ENCODE results near the gene TMEFF1. TPM values are rescaled to one million over a fixed set of nuclear protein-coding genes. Genes with fewer than 3 reads are reported as not detected.
"Not testable (repeated sequence)": the region's sequence is repeated elsewhere in the genome, so short reads cannot be mapped to it uniquely, and the experiment has no call there.

Gene TMEFF1
- total RNA-seq, 1 donor from 2014 or later, result not detected

DNA sequence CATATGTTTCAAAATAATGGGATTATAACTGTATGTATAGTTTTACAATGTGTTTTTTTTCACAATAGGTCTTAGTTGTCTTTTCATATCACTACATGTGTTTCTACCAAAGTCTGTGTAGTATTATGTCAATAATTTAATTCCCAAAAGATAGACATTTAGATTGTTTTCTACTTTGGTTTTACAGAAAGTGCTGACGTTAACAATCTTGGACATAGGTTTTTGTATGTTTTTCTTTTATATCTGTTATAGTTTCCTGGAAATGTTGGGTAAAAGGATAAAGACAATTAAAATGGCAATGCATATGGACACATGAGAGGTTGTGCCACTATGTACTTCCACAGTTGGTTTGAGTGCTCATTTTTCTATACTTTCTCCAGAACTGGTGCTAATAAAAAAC, 15.2 kb downstream of the TMEFF1 start:
- DNase-seq (ENCODE audit: low spot score), result no peak

DNA sequence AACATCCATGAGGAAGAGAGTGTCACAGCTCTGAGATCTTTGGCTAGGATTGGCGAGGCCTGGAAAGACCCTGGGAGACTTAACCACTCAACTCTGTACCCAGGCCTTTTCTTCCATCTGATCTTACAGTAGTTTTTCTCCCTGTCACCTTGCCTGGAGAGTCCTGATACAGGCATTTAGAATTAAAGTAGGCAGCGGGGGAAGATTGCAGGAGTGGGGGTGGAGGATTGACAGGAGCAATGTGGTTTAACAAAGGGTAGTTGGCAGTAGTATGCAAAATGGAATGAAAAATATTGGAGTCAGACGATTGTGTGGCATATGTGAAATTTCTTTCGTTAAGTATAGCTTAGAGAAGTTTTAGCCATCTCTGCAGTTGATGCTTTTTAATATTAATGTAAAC, 16.9 kb downstream of the TMEFF1 start:
- no peak for DNase-seq (ENCODE audit: low spot score)

DNA sequence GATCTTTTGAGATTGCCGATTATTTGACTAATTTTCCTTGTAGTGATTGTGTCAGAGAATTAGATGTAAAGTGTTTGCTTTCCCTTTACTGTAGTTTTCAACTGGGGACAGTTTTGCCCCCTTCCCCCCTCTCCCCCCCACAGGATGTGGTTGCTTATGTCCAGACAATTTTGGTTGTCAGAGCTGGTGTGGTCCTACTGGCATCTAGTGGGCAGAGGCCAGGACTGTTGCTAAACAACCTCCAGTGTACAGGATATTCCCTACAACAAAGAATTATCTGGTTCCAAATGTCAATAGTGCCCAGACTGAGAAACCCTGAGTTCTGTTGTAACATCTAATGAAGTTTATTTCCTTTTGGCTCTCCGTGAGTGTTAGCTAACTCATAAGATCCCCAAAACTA, 20.0 kb downstream of the TMEFF1 start:
- DNase-seq (ENCODE audit: low spot score), result no peak

DNA sequence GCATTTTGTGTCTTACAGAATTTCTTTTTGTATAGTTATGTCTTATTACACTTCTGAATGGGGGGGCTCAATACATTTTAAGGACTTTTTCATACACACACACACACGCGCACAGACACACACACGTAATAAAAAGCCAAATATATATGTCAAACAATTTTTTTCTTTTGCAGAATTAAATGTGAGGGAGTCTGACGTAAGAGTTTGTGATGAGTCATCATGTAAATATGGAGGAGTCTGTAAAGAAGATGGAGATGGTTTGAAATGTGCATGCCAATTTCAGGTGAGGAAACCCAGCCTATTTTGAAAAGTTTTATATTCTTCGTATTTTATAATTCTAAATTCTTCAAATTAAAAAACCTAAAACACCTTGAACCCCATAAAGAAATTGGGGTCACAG, 25.6 kb downstream of the TMEFF1 start:
- DNase-seq (ENCODE audit: low spot score), result no peak

DNA sequence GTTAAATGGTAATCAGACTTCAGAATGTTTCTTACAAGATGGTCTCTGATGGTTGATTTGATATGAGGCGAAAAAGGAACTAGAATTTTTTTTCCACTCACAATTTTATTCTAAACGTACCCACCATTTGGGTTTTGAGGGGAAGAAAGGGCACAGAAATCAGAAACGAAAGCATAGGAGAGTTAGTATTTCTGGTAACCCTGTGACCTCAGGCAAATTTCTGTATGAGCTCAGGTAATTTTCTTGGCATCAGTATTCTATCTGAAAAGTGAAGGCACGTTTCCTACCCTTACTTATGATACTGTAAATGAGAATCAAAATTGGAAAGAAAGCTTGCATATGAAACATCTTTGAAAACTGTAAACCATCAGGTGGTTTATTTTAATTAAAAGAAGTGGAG, 26.5 kb downstream of the TMEFF1 start:
- DNase-seq (ENCODE audit: low spot score), result no peak

DNA sequence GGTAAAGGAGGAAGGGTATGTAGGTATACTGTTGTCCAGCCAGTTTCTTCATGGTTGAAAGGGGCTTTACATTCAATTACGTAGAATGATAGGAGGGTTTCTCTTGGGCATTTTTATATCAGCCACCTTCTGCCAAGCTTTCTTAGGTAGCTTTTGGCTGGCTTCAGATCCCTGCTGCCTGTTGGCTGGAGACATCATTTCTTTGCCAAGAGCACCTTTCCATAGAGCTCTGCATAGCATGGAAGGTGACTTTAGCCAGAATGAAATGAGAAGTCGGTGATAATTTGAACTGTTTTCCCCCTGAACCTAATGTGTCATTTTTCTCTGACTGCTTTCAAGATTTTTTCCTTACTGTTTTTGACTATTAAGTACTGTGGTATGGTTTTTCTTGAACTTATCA, 26.9 kb downstream of the TMEFF1 start:
- DNase-seq (ENCODE audit: low spot score), result no peak

DNA sequence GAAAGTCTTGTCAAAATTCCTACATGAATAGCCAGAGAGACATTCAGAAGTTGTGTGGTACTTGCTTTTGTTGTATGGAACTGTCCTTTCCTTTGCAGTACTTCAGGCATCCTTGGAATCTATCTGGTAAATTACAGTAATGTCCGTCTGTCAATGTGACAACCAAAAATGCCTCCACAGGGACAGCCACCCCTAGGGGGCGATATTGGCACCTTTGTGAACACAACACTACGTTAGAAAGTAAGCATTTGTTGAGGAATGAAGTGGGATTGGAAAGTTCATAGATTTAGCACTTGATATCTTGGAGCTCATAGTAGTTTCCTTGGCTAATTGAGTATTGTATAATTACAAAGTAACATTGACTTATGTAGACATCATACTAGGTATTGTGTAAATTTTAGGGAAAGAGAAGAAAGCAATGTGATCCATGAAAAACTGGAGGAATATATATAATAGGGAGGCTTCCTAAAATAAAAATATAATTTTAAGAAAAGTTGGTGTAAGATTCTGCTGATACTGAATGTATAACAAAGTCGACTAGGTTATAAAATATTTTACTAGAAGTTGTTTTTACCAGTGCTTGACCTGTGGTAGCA, 32.7 kb downstream of the TMEFF1 start:
- no peak for DNase-seq (ENCODE audit: low spot score)

DNA sequence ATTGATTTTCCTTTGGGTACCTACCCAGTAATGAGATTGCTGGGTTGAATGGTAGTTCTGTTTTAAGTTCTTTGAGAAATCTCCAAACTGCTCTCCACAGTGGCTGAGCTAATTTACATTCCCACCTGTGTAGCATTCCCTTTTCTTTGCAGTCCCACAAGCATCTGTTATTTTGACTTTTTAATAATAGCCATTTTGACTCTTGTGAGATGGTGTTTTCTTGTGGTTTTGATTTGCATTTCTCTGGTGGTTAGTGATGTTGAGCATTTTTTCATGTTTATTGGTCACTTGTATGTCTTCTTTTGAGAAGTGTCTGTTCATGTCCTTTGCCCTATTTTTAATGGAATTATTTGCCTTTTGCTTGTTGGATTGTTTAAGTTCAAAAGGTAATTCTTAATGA, 34.4 kb downstream of the TMEFF1 start:
- not testable (repeated sequence) for DNase-seq (ENCODE audit: low spot score)

DNA sequence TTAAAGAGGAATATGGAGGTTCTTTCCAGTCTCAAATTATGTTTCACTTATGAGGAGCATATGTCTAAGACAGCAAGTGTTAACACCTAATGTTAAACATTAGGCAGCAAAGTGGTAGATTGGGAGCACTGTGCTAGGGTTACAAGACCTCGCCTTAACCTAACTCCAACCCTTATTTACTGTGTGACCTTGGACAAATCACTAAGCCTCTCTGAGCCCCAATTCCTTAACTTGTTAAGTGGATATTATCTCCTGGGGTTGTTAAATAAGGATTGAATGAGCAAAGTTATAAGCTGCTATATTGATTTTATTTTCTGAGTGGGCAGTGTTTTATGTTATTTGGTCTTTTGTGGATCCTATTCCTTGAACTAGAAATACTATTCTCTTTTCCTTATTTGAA, 38.3 kb downstream of the TMEFF1 start:
- DNase-seq (ENCODE audit: low spot score), result no peak

DNA sequence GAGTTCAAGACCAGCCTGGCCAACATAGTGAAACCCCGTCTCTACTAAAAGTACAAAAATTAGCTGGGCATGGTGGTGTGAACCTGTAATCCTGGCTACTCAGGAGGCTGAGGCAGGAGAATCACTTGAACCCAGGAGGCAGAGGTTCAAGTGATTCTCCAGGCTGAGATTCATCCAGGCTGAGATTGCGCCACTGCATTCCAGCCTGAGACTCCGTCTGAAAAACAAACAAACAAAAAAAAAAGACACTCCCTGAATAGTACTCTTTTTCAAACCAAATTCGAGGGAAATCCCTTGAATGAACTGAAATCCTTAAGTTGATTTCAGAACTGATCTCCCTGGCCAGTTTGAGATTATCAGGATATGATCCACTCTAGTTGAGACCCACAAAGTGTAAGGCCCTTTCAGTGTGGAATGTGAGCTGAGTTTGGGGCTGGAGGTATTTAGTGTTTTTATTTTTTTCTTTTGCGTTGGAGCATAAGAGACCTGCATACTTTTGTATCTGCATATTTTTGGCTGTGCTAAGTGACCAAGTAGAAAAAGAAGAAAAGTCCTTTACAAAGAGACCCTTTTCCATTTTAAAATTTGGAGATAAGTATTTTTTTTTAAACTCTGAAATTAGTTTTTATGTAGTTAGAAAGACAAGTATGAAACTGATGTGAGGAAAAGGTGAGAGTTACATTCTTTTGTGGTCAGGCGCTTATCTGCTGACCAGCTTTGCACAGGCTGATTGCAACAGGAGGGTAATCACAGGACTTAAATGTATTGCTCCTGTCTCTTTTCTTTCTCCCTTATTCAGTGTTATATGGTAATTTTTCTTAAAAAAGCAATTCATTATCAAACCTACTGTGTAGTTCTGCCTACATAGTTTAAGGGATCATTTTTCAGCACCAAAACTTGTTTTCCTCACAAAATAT, 42.9 kb downstream of the TMEFF1 start:
- no peak for DNase-seq (ENCODE audit: low spot score)

DNA sequence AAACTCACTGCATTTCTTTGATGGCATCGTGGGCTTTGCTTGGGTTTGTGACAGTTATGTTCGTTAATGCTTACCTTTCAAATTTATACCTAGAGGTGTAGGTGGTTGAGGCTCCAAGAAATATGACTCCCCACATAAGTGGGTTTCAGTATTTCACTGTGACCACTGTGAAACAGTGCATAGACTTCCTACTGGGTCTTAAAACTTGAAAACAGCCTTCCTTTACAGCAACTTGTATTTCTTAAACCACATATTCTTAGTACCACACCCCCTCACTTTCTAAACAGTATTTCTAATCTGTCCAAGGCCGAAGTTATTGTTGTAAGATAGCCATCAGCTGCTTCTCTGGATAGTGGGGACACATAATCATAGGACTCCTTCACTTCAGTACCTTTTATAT, 48.3 kb downstream of the TMEFF1 start:
- DNase-seq (ENCODE audit: low spot score), result no peak

DNA sequence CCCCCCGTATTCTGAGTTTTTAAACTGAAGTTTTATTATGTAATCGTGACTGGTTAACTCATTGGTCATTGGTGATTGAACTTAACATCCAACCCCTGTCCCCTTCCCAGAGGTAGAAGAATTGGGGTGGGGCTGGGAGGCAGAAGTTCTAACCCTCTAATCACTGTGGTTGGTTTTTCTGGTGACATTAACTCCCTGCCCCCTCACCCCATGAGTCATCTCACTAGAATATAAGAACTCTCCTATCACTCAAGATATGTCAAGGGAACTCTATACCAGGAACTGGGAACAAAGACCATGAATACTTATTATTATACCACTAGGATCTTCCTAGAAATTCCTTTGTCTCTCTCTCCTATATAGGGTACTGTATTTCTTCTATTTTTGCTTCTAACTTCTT, 52.6 kb downstream of the TMEFF1 start:
- DNase-seq (ENCODE audit: low spot score), result no peak

DNA sequence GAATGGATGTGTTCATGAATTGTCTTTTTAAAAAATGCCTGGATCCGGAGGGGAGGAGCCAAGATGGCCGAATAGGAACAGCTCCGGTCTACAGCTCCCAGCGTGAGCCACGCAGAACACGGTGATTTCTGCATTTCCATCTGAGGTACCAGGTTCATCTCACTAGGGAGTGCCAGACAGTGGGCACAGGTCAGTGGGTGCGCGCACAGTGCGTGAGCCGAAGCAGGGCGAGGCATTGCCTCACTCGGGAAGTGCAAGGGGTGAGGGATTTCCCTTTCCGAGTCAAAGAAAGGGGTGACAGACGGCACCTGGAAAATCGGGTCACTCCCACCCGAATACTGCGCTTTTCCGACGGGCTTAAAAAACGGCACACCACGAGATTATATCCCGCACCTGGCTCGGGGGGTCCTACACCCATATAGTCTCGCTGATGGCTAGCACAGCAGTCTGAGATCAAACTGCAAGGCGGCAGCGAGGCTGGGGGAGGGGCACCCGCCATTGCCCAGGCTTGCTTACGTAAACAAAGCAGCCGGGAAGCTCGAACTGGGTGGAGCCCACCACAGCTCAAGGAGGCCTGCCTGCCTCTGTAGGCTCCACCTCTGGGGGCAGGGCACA, 54.3 kb downstream of the TMEFF1 start:
- DNase-seq (ENCODE audit: low spot score), result not testable (repeated sequence)

DNA sequence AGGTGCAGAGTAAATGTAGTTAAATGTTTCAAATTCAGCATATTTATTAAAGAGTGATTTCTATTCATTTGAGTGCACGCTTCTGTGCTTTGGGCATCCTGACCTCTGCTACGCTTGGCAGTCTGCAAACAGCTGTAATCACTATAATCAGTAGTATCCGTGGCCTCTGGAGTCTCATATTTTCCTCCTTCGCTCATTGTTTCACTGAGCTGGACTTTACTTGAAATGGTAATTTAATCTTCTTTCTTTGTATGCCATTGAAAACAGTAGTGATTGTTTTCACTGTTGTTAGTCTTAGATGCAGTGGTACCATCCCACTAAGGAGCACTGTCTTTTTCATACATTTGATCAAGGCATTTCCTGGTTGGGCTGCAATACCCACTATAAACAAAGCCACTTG, 61.5 kb downstream of the TMEFF1 start:
- DNase-seq (ENCODE audit: low spot score), result no peak

DNA sequence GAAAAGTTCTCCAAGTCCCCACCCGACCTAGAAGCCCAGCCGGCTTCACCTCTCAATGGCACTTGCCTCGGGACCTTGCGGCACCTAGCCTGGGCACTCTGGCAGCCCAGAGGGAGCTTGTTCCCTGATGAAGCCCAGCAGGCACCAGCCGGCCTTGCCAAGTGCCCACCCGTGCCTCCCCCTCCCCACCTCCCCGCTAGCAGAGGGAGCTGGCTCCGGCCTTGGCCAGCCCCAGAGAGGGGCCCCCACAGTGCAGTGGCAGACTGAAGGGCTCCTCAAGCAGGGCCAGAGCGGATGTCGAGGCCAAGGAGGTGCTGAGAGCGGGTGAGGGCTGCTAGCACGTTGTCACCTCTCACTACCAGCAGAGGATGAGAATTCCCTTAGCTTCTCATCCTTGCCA, 67.4 kb downstream of the TMEFF1 start:
- DNase-seq (ENCODE audit: low spot score), result no peak

DNA sequence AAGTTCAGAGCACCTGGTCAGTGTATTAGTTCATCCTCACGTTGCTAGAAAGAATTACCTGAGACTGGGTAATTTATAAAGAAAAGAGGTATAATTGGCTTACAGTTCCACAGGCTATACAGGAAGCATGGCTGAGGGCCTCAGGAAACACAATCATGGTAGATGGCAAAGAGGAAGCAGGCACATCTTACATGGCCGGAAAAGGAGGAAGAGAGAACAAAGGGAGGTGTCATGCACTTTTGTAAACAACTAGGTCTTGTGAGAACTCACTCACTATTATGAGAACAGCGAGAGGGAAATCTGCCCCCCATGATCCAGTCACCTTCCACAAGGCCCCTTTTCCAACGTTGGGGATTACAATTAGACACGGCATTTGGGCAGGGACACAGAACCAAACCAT, 76.1 kb downstream of the TMEFF1 start:
- DNase-seq (ENCODE audit: low spot score), result no peak

DNA sequence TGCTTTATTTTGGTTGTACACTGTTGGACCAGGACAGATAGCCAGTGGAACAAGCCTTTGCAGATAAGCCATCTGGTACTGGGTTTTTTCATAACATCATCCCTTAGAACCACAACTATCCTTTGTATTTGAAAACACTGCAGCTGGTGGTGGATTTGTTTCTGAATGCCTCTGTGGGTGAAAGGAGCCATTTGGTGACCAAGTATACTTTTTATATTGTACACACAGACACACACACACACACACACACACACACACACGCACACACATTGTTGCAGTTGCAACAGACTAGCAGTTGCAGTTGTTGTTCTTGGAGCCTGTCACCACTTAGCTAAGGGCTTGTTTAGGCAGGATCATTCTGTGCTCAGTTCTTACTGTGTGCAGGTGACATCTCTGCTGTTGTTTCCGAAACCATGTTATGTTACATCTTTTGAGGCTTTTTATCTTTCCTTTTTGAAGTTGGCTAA, 82.0 kb downstream of the TMEFF1 start:
- no peak for DNase-seq (ENCODE audit: low spot score)

DNA sequence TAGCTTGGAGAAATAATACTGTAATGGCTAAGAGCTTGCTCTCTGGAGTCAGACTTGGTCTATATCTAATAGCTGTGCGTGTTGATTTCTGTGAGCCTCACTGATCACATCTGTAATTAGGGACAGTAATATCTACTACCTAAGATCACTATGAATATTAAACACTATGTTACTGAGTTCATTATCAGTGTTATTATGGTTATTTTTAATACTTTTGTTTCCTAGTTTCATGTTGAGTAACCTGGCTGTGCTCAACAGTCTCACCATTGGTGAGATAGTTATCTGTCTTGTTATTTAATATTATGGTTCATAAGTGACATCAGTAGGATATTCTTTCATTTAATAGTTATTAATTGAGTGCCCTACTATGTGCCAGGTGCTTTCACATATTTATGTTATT, 82.5 kb downstream of the TMEFF1 start:
- DNase-seq (ENCODE audit: low spot score), result no peak

DNA sequence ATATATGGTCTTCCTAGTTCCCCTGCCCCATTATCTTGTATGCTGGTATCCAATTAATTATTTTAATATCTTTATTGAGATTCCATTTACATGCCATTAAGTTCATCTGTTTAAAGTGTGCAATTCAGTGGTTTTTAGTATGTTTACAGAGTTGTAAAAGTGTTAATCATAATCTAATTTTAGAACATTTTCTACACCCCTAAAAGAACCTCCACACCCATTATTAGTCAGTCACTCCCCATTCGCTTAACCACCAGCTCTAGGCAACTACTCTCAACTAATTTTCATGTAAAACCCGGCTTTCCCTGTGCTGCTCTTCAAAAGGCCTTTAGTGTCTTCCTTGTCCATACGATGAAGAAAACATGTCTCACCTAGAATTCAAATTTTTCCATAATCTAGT, 84.1 kb downstream of the TMEFF1 start:
- DNase-seq (ENCODE audit: low spot score), result no peak

DNA sequence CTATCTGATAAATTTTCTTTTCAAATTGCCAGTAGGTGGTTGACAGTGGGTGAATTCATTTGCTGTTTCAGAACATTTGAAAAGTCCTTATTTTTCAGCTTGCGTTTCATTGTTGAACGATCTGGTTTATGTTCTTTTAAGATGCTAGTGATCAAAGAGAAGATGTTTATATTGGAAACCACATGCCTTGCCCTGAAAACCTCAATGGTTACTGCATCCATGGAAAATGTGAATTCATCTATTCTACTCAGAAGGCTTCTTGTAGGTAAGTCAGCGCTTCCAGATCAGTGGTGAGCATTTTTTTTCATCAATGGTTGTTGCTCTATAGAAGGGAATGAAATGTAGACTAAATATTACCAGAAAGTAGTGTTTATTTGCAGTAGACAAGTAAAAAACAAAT, 88.3 kb downstream of the TMEFF1 start:
- DNase-seq (ENCODE audit: low spot score), result no peak

DNA sequence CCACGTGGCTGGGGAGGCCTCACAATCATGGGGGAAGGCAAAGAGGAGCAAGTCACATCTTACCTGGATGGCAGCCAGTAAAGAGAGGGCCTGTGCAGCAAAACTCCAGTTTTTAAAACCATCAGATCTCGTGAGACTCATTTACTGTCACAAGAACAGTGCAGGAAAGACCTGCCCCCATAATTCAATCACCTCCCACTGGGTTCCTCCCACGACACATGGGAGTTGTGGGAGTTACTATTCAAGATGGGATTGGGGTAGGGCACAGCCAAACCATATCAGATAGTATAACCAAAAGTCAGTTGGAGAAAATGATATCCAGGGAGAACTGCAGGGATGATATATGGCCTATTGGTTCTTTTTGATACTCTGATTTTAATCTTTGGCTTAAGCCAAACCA, 94.9 kb downstream of the TMEFF1 start:
- no peak for DNase-seq (ENCODE audit: low spot score)

DNA sequence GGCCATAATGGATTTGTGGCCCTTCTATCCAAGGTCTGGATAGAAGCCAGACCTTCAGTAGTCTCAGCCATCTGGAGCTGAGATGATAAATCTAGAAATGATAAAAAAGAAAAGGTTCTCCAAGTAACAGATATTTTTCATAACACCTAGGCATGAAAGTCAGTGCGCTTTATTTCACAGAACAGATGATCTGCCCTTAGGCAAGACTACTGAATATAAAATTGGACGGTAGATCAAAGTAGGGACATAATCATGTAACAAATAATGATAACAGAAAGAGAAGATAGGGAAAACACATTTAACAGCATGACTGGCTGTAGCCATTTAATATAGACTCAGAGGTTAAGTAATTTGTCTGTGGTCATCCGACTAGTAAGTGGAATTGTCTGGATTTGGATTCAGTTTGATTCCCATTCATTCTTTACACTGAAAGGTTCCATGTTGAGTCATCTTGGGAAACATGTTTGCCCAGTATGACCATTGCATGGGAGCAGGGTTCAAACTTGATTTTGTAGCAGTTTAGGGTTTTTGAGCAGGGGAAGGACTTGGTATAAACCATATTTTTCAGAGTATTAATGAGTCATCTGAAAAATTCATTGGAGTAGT, 100.8 kb downstream of the TMEFF1 start:
- no peak for DNase-seq (ENCODE audit: low spot score)

Measured in umbilical cord (tissue), 2 donors.